Pancreas (tissue), 10 donors: Measurements from ENCODE around the gene DDX20. TPM values are rescaled to one million over a fixed set of nuclear protein-coding genes. Genes with fewer than 3 reads are reported as not detected.

ENCODE experiments used
- ATAC-seq, 4 donors: fragments of 200-7000 bp; cut with Tn5 transposase; one replicate each; pipeline versions ENCODE4 v1.8.0 to v1.9.1; 2020; ENCODE audit warnings: mild to moderate bottlenecking in 4 of 4, moderate library complexity in 4 of 4
- DNase-seq, 6 donors: peaks; one replicate each; pipeline ENCODE4 v3.0.0-alpha.2; 2020
- FAIRE-seq: peaks from 2 replicates; lab custom pipeline; 2012; peaks lifted over from hg19 to GRCh38; lab: Jason Lieb, UNC
- H3K27ac ChIP-seq, 4 donors: fragments of 200-600 bp; sonication (generic); 1 replicate in 3 of 4; 2 replicates in 1 of 4; pipeline versions ENCODE4 v1.5.0 to v1.8.0; 2020
- H3K27me3 ChIP-seq, 4 donors: fragments of 200-600 bp; one replicate each; pipeline ENCODE4 v1.8.0; 2021
- H3K36me3 ChIP-seq, 3 donors: fragments of 200-600 bp; sonication (generic) in 1 of 3; one replicate each; pipeline versions ENCODE4 v1.5.0 to v1.8.0; 2020 to 2021
- H3K4me1 ChIP-seq, 3 donors: fragments of 200-600 bp; one replicate each; pipeline ENCODE4 v1.8.0; 2021
- H3K4me3 ChIP-seq, 4 donors: fragments of 200-600 bp; sonication (generic) in 2 of 4; one replicate each; pipeline versions ENCODE4 v1.5.0 to v1.8.0; 2020 to 2021
- H3K9me3 ChIP-seq, 4 donors: fragments of 200-600 bp; one replicate each; pipeline ENCODE4 v1.8.0; 2021
- CTCF ChIP-seq, 4 donors: fragments of 200-600 bp; sonication (generic) in 3 of 4; IDR thresholded peaks; one replicate each; pipeline versions ENCODE4 v1.5.0 to v1.8.0; 2021; ENCODE audit warnings: antibody characterized with exemption in 4 of 4
- WGBS, 2 donors: extraction: QIAGEN DNeasy Blood & Tissue Kit; methylation state at CpG; one replicate each; pipeline ENCODE4 v1.1.7; 2013; 5-methylcytosine and 5-hydroxymethylcytosine counted together
- intact Hi-C, 3 donors: fragments of 100-400 bp; cut with DNase I; formaldehyde crosslinking; loops; one replicate each; pipeline versions ENCODE4 v1.11.1 to v1.14.2; 2022
- polyA plus RNA-seq, 2 donors: library from polyadenylated mRNA; stranded (reverse); fragments of 200-250 nt; gene quantifications; one replicate each; pipeline ENCODE4 v1.2.3, GENCODE V29; 2013
- total RNA-seq, 6 donors: library from RNA; stranded (reverse); fragmentation: NEBNext Ultra II Directional in 4 of 6; extraction: Animal tissue kit (Norgen Biotek cat#: 25700) in 4 of 6; gene quantifications; one replicate each; pipeline versions ENCODE4 v1.2.1 to v1.2.4, GENCODE V29; 2021 to 2023
- donor health status: healthy with polysubstance abuse.
- donor health status: DM: no; HTN: no; CAD: no; lungs with moderate emphysema.
- donor health status: DM: no; HTN: no; CAD: no.
- donor health status: control.
- donor health status: control.
- donor health status: Bipolar disorder and iron deficiency.
- donor health status: DM: yes; HTN: yes; CAD: no.
- donor health status: DM: no; HTN: no; CAD: no.
- donor health status: DM: no; HTN: no; CAD: no.
- donor health status: DM: yes; HTN: yes; CAD: no.

Gene DDX20
- total and polyA plus RNA-seq, 8 donors: 2.4 to 6.8 (median 4.3) TPM

- TF ChIP-seq CTCF (IDR thresholded peaks at IDR 0.05): no peak
- FAIRE-seq: no peak
- Histone ChIP-seq H3K27ac (no peak overlapping the region), H3K36me3 (no peaks in the 10 kb centered on the region), H3K4me3 (no peak overlapping the region), H3K27me3 (no peaks in the 10 kb centered on the region), H3K4me1 (no peaks in the 10 kb centered on the region), H3K9me3 (no peaks in the 10 kb centered on the region)
- no peak for ATAC-seq
- WGBS, 2 donors: 92 to 94% methylated on average over 4 of the region's 4 CpGs
- intact Hi-C loops: no loop called here
- no peak for DNase-seq
Observed at GRCh38 chr1:111812306-111812705, 56.6 kb downstream of the DDX20 start.

GRCh38 chr1:111813440-111814304, 58.0 kb downstream of the DDX20 start:
- no peak overlapping the region for H3K27ac ChIP-seq
- no peak overlapping the region for H3K4me3 ChIP-seq
- H3K36me3 ChIP-seq: no peaks in the 10 kb centered on the region
- intact Hi-C loops: no loop called here
- FAIRE-seq (no peak), ATAC-seq (no peak), DNase-seq (no peak)
- TF ChIP-seq CTCF (IDR thresholded peaks at IDR 0.05): no peak
- WGBS, 2 donors: 81 to 83% methylated on average over 16 of the region's 16 CpGs
- H3K9me3 ChIP-seq: no peaks in the 10 kb centered on the region
- no peaks in the 10 kb centered on the region for H3K4me1 ChIP-seq
- H3K27me3 ChIP-seq: no peaks in the 10 kb centered on the region

- H3K27me3 ChIP-seq: no peaks in the 10 kb centered on the region
- no peaks in the 10 kb centered on the region for H3K9me3 ChIP-seq
- H3K36me3 ChIP-seq: no peaks in the 10 kb centered on the region
- no peak overlapping the region for H3K27ac ChIP-seq
- WGBS, 2 donors: 93 to 94% methylated on average over 9 of the region's 9 CpGs
- H3K4me1 ChIP-seq: no peaks in the 10 kb centered on the region
- H3K4me3 ChIP-seq: no peak overlapping the region
- TF ChIP-seq CTCF (IDR thresholded peaks at IDR 0.05): no peak
- DNase-seq (no peak), ATAC-seq (no peak), FAIRE-seq (no peak)
- intact Hi-C loops: no loop called here
Observed at GRCh38 chr1:111814305-111814628, 58.6 kb downstream of the DDX20 start.

GRCh38 chr1:111814642-111815041, 58.9 kb downstream of the DDX20 start:
- no peak for TF ChIP-seq CTCF (IDR thresholded peaks at IDR 0.05)
- H3K27ac ChIP-seq: no peak overlapping the region
- FAIRE-seq (no peak), DNase-seq (no peak), ATAC-seq (no peak)
- no peaks in the 10 kb centered on the region for H3K4me1 ChIP-seq
- intact Hi-C loops: no loop called here
- no peaks in the 10 kb centered on the region for H3K27me3 ChIP-seq
- no peaks in the 10 kb centered on the region for H3K9me3 ChIP-seq
- WGBS, 2 donors: 81 to 84% methylated on average over 3 of the region's 3 CpGs
- no peaks in the 10 kb centered on the region for H3K36me3 ChIP-seq
- no peak overlapping the region for H3K4me3 ChIP-seq

Other genes starting within 250 kb of the DDX20 start
- gene RAP1A, start 136.1 kb upstream of the DDX20 start, total RNA-seq: 10 to 100 TPM; 17.0 to 35.1 (median 21.5) TPM
- 10 to 100 TPM; 17.3 to 33.1 TPM for gene RAP1A, start 136.1 kb upstream of the DDX20 start, polyA plus RNA-seq
- 1 to 10 TPM in 3 of 6 donors, under 1 TPM in 3; 0.28 to 2.1 (median 1.1) TPM for gene INKA2, start 16.5 kb upstream of the DDX20 start, total RNA-seq
- 1 to 10 TPM in 1 of 2 donors, under 1 TPM in 1; 0.72 to 1.3 TPM for gene INKA2, start 16.5 kb upstream of the DDX20 start, polyA plus RNA-seq
- gene KCND3, start 233.8 kb downstream of the DDX20 start, total RNA-seq: 10 to 100 TPM in 1 of 6 donors, 1 to 10 TPM in 5; 6.6 to 18.6 (median 7.9) TPM
- gene KCND3, start 233.8 kb downstream of the DDX20 start, polyA plus RNA-seq: 1 to 10 TPM; 2.5 to 4.1 TPM